GM20000 (cell line): ENCODE measurements around the gene ANGPTL4.

ENCODE experiments used
- DNase-seq: peaks from one replicate; pipeline ENCODE4 v3.0.0; 2012; ENCODE audit warnings: low spot score
- TF ChIP-seq, protein P1 (sequence below): IDR thresholded peaks from 2 replicates; pipeline ENCODE4 v1.5.1; 2012; ENCODE audit warnings: mild to moderate bottlenecking, control low read depth; ENCODE audit errors: extremely low read depth, missing control alignments

ANGPTL4 gene

DNA sequence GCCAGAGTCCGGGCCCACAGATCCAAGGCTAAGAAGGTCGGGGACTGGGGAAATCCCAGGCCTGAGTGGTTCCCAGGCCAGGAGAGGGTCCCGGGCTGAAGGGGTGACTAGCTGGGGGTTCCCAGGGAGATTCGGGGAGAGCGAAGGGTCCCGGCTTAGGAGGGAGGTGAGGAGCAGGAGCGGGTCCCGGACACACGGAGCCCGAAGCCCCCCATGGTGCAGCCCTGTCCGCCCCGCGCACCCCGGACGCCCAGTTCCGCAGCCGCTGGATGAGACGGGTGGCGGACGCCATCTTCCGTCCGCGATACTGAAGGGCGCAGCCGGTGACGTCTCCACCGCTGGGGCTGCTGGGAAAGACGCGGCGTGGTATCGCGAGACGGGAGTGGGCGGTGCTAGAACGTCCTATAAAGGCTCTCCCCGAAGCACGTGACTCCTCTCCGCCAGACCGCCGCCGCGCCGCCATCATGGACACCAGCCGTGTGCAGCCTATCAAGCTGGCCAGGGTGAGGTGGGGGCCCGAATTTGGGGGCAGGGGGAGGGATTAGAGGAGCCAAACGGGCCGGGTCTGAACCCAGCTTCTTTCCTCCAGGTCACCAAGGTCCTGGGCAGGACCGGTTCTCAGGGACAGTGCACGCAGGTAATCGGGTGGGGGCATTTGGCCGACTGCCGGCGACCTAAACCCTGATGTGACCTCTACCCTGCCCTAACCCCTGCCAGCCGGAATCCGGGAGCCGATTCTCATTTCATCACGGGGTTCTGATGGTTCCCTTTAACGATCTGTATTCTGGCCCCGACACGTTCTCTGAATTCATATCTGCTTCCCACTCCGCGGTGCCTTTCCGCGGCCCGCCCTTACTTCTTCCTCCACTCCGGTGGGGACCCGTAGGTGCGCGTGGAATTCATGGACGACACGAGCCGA lies 42.6 kb upstream of the ANGPTL4 start, which contains the start of the genes NDUFA7 and RPS28:
Gene NDUFA7, minus strand, starts transcription at position 309 of the 919 bp plus-strand sequence. Its CDS starts 17 bp downstream, at position 292.
Gene RPS28, plus strand, starts transcription at position 430 of the 919 bp plus-strand sequence. Its CDS starts 35 bp downstream, at position 465.
- TF ChIP-seq, protein P1, sequence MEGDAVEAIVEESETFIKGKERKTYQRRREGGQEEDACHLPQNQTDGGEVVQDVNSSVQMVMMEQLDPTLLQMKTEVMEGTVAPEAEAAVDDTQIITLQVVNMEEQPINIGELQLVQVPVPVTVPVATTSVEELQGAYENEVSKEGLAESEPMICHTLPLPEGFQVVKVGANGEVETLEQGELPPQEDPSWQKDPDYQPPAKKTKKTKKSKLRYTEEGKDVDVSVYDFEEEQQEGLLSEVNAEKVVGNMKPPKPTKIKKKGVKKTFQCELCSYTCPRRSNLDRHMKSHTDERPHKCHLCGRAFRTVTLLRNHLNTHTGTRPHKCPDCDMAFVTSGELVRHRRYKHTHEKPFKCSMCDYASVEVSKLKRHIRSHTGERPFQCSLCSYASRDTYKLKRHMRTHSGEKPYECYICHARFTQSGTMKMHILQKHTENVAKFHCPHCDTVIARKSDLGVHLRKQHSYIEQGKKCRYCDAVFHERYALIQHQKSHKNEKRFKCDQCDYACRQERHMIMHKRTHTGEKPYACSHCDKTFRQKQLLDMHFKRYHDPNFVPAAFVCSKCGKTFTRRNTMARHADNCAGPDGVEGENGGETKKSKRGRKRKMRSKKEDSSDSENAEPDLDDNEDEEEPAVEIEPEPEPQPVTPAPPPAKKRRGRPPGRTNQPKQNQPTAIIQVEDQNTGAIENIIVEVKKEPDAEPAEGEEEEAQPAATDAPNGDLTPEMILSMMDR = peak; percentile 35

GRCh38 chr19:8321986-8322637 lies 41.8 kb upstream of the ANGPTL4 start:
- TF ChIP-seq, protein P1 = no peak
- no peak for DNase-seq

More for the DNA sequence above, 42.6 kb upstream of the ANGPTL4 start, which contains the start of the genes NDUFA7 and RPS28:
- DNase-seq = peak; percentile 96

- DNase-seq = no peak
Observed at GRCh38 chr19:8322638-8322997, 41.3 kb upstream of the ANGPTL4 start.

GRCh38 chr19:8323781-8324185 lies 40.2 kb upstream of the ANGPTL4 start:
- DNase-seq = no peak
- TF ChIP-seq, protein P1 = no peak

More at GRCh38 chr19:8322638-8322997, 41.3 kb upstream of the ANGPTL4 start:
- TF ChIP-seq, protein P1 = no peak

DNA sequence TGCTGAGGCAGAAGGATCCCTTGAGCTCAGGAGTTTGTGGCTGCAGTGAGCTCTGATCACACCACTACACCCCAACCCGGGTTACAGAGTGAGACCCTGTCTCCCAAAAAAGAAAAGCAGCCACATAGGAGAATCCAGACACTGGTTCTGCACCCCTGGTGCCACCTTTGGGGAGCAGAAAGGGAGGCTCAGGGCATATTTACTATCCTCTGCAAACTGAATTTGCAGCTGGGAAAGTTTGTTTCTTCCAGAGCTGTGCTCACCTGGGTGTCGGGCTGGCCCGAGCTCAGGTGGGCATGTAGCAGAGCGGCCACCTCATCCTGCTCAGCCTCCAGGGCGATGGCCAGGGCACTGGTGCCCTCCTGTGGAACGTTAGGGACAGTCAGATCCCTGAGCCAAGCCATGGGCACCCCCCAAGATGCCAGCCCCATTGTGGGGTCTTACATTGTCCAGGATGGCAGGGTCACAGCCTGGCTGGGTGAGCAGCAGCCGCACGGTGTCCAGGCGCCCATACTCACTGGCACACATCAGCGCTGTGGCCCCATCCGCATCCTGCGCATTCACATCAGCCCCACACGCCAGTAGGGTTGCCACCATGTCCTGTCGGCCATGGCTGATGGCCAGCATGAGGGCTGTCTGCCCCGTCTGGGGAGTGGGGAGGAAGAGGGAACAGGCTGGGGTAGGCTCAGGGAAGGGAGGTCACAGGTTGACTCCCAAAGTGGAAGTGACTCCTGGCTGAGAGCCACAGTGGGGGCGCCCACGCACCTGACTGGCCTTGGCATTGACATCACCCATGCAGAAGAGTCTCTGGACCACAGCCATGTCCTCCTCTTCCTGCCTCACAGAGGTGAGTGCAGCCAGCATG lies 39.5 kb upstream of the ANGPTL4 start:
- TF ChIP-seq, protein P1 = no peak
- DNase-seq = no peak

GRCh38 chr19:8325454-8325853 lies 38.5 kb upstream of the ANGPTL4 start:
- TF ChIP-seq, protein P1 = no peak
- DNase-seq = no peak
